Occipital lobe (tissue), 2 donors: ENCODE results near the gene PCDHGA12. TPM values are rescaled to one million over a fixed set of nuclear protein-coding genes. Genes with fewer than 3 reads are reported as not detected.

Experiments
- DNase-seq: peaks from one replicate; lab custom pipeline; 2025; lab: John Stamatoyannopoulos, UW
- total RNA-seq: library from RNA; depleted of rRNA; stranded (reverse); fragments of >200 nt; gene quantifications from one replicate; pipeline ENCODE4 v1.2.3, GENCODE V29; 2014

The PCDHGA12 gene
- total RNA-seq, 1 donor from 2014 or later = 6.9 TPM

DNA sequence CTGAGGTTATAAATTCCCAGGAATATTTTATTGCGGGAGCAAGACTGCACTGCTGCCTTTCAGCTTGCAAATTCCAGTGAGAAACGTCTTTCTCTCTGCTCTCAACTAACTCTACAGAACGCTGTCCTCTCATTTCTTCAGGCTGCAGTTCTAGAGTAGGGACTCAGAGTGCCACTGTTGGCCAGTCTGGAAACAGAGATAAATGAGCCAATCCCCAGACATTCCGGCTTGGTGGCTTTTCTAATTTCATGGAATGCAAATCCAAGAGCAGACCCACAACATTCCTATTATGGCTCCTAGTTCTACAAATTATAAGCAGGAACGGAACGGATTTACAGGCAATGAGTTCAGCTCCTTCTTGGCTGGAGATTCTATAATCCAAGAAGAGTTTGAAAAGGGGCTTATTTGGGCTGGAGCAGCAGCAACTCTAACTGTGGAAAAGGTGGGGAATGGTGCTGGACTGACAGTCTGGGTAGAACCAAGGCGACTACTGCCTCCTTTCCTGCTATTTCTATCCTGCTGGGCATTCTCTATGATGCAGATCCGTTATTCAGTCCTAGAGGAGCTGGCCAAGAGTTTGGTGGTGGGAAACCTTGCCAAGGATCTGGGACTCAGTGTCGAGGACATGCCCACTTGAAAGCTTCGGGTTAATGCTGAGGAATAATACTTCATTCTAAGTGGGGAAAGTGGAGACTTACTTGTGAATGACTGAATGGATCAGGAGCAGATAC is 9.3 kb downstream of the PCDHGA12 start:
- no peak for DNase-seq

DNA sequence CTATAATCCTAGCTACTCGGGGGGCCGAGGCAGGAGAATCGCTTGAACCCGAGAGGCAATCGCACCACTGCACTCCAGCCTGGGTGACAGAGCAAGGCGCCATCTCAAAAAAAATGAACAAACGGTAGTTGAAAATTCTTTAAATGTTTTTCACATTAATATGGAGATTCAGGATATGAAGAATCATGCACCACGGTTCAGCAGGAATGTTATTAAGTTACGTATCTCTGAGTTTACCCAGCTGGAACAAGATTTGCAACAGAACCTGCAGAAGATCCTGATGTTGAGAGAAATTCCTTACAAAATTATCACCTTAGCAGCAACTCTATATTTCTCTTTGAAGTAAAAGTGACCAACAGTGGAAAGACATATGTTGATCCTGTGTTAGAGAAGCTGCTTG is 10.0 kb downstream of the PCDHGA12 start:
- DNase-seq = no peak

DNA sequence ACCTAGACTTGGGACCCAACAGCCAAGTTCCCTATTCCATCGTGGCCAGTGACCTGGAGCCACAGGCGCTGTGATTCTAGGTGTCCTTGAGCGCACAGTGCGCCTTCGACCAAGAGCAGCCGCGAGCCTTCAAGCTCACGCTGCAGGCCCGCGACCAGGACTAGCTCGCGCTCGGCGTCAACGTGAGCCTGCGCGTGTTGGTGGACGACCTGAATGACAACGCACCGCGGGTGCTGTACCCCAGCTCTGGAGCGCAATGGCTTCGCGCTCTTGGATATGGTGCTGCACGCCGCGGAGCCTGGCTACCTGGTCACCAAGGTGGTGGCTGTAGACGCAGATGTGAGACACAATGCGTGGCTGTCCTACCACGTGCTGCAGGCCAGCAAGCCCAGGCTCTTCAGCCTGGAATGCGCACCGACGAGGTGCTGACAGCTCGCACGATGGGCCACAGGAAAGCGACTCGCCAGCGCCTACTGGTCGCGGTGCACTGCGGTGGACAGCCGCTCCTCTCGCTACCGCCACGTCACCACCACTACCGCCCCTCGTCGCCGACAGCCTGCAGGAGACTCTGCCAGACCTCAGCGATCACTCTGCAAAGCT is 11.4 kb downstream of the PCDHGA12 start:
- DNase-seq = no peak

DNA sequence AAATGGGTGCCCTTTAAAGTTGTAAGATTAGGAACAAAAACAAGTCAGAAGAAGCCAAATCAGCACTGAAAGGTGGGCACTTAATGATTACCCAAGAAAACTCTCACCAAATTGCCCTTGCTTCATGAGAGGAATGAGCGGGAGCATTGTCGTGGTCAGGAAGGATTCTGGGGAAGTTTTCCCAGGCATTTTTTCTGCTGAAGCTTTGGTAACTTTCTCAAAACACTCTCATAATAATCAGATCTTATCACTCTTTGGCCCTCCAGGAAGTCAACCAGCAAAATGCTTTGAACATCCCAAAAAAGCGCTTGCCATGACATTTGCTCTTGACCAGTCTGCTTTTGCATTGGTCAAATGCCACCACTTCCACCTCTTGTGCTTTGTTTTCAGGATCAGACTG is 35.0 kb downstream of the PCDHGA12 start:
- DNase-seq = no peak

DNA sequence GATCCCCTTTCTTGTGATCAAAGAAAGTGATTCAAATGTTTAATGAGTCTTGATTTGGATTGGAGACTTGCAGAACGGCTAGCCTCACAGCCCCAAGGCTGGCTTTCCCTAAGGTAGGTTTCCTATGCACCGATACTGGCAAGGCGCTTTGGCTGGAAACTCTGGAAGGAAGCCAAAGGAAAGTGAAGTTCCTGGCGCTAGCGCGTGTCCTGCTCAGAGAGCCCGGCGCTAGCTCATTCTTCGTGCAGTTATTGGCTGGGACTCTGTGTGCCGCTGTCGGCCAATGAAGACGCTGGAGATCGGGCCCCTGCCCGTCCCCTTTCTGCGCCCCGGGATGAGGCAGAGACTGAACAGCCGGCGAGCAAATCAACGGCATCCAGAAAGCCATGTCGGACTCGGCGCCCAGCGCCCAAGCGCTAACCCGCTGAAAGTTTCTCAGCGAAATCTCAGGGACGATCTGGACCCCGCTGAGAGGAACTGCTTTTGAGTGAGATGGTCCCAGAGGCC is 45.4 kb downstream of the PCDHGA12 start, which contains the start of gene PCDHGC3:
PCDHGC3 (plus strand) TSS at position 342 of the 507 bp plus-strand sequence; CDS start at position 493, 151 bp downstream.
- DNase-seq = peak; percentile 88

DNA sequence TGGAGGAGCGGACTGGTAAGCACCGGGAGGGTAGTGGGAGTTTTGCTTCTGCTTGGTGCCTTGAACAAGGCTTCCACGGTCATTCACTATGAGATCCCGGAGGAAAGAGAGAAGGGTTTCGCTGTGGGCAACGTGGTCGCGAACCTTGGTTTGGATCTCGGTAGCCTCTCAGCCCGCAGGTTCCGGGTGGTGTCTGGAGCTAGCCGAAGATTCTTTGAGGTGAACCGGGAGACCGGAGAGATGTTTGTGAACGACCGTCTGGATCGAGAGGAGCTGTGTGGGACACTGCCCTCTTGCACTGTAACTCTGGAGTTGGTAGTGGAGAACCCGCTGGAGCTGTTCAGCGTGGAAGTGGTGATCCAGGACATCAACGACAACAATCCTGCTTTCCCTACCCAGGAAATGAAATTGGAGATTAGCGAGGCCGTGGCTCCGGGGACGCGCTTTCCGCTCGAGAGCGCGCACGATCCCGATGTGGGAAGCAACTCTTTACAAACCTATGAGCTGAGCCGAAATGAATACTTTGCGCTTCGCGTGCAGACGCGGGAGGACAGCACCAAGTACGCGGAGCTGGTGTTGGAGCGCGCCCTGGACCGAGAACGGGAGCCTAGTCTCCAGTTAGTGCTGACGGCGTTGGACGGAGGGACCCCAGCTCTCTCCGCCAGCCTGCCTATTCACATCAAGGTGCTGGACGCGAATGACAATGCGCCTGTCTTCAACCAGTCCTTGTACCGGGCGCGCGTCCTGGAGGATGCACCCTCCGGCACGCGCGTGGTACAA is 46.0 kb downstream of the PCDHGA12 start:
- DNase-seq = no peak

DNA sequence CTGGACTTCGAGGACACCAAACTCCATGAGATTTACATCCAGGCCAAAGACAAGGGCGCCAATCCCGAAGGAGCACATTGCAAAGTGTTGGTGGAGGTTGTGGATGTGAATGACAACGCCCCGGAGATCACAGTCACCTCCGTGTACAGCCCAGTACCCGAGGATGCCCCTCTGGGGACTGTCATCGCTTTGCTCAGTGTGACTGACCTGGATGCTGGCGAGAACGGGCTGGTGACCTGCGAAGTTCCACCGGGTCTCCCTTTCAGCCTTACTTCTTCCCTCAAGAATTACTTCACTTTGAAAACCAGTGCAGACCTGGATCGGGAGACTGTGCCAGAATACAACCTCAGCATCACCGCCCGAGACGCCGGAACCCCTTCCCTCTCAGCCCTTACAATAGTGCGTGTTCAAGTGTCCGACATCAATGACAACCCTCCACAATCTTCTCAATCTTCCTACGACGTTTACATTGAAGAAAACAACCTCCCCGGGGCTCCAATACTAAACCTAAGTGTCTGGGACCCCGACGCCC is 46.8 kb downstream of the PCDHGA12 start:
- DNase-seq = no peak

DNA sequence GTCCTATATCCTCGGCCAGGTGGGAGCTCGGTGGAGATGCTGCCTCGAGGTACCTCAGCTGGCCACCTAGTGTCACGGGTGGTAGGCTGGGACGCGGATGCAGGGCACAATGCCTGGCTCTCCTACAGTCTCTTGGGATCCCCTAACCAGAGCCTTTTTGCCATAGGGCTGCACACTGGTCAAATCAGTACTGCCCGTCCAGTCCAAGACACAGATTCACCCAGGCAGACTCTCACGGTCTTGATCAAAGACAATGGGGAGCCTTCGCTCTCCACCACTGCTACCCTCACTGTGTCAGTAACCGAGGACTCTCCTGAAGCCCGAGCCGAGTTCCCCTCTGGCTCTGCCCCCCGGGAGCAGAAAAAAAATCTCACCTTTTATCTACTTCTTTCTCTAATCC is 47.5 kb downstream of the PCDHGA12 start:
- no peak for DNase-seq

DNA sequence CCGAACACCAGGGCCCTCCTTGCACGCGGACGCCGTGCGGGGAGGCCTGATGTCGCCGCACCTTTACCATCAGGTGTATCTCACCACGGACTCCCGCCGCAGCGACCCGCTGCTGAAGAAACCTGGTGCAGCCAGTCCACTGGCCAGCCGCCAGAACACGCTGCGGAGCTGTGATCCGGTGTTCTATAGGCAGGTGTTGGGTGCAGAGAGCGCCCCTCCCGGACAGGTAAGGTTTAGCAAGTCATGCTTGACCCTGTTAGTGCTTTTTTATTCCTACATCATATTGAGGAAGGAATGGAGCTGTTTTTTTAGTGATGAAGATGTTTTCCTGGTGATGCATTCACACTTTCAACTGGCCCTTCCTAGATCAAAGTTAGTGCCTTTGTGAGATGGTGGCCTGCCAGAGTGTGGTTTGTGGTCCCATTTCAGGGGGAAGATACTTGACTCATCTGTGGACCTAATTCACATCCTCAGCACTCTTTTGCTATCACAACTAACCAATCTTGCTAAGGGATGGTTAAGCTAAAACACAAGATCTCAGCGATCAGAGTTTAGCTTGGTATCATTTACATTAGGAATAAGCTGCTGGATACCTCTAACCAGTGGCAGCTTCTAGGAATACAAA is 48.1 kb downstream of the PCDHGA12 start:
- DNase-seq = no peak

DNA sequence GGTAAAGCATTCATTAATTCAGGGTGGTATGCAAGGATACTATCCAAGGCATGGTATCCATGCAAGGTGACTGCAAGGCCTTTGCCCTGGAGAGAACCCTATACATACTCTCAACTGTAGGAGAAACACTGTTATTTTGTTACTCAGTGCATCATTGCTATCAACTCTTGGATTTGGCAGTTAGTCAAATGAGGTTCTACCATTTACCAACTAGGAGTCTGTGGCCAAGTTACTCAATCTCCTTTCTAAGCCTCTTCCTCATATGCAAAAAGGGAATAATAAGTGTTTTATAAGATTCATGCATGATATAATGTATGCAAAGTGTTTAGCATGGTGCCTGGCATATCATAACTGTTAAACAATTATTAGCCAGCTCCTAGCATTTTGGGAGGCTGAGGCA is 49.5 kb downstream of the PCDHGA12 start:
- DNase-seq = no peak

Other genes starting within 250 kb of the PCDHGA12 start
- gene PCDHB16, start 248.1 kb upstream of the PCDHGA12 start, total RNA-seq = 4.5 TPM
- gene PCDHB9, start 243.3 kb upstream of the PCDHGA12 start, total RNA-seq = 6.1 TPM
- 13.1 TPM for gene PCDHB10, start 238.2 kb upstream of the PCDHGA12 start, total RNA-seq
- 10.5 TPM for gene PCDHB11, start 230.9 kb upstream of the PCDHGA12 start, total RNA-seq
- gene PCDHB12, start 221.8 kb upstream of the PCDHGA12 start, total RNA-seq = 14.8 TPM
- 9.2 TPM for gene PCDHB13, start 216.6 kb upstream of the PCDHGA12 start, total RNA-seq
- 13.4 TPM for gene PCDHB14, start 207.2 kb upstream of the PCDHGA12 start, total RNA-seq
- 22.1 TPM for gene PCDHB15, start 185.1 kb upstream of the PCDHGA12 start, total RNA-seq
- gene SLC25A2, start 126.5 kb upstream of the PCDHGA12 start, total RNA-seq = not detected
- gene TAF7, start 109.7 kb upstream of the PCDHGA12 start, total RNA-seq = 127 TPM
- 4.8 TPM for gene PCDHGA1, start 100.0 kb upstream of the PCDHGA12 start, total RNA-seq
- gene PCDHGA2, start 91.7 kb upstream of the PCDHGA12 start, total RNA-seq = 6.9 TPM
- gene PCDHGA3, start 86.7 kb upstream of the PCDHGA12 start, total RNA-seq = 4.7 TPM
- gene PCDHGB1, start 80.4 kb upstream of the PCDHGA12 start, total RNA-seq = 7.8 TPM
- gene PCDHGA4, start 75.5 kb upstream of the PCDHGA12 start, total RNA-seq = 8.4 TPM
- gene PCDHGB2, start 70.5 kb upstream of the PCDHGA12 start, total RNA-seq = 8.3 TPM
- 6.6 TPM for gene PCDHGA5, start 66.3 kb upstream of the PCDHGA12 start, total RNA-seq
- 12.3 TPM for gene PCDHGB3, start 60.3 kb upstream of the PCDHGA12 start, total RNA-seq
- gene PCDHGA6, start 56.6 kb upstream of the PCDHGA12 start, total RNA-seq = 12.3 TPM
- gene PCDHGA7, start 47.8 kb upstream of the PCDHGA12 start, total RNA-seq = 8.4 TPM
- gene PCDHGB4, start 42.8 kb upstream of the PCDHGA12 start, total RNA-seq = 12.9 TPM
- 8.0 TPM for gene PCDHGA8, start 37.9 kb upstream of the PCDHGA12 start, total RNA-seq
- 18.1 TPM for gene PCDHGB5, start 32.6 kb upstream of the PCDHGA12 start, total RNA-seq
- gene PCDHGA9, start 27.7 kb upstream of the PCDHGA12 start, total RNA-seq = 11.9 TPM
- 12.8 TPM for gene PCDHGB6, start 22.5 kb upstream of the PCDHGA12 start, total RNA-seq
- gene PCDHGA10, start 17.5 kb upstream of the PCDHGA12 start, total RNA-seq = 12.0 TPM
- gene PCDHGB7, start 12.8 kb upstream of the PCDHGA12 start, total RNA-seq = 15.6 TPM
- gene PCDHGA11, start 9.5 kb upstream of the PCDHGA12 start, total RNA-seq = 16.4 TPM
- 35.6 TPM for gene PCDHGC3, start 45.5 kb downstream of the PCDHGA12 start, total RNA-seq
- 91.2 TPM for gene PCDHGC4, start 54.5 kb downstream of the PCDHGA12 start, total RNA-seq
- 6.2 TPM for gene PCDHGC5, start 58.6 kb downstream of the PCDHGA12 start, total RNA-seq
- gene DIAPH1, start 188.5 kb downstream of the PCDHGA12 start, total RNA-seq = 18.4 TPM
- gene HDAC3, start 206.3 kb downstream of the PCDHGA12 start, total RNA-seq = 46.5 TPM
- 8.4 TPM for gene RELL2, start 206.5 kb downstream of the PCDHGA12 start, total RNA-seq
- gene FCHSD1, start 220.9 kb downstream of the PCDHGA12 start, total RNA-seq = 3.0 TPM